Activated CD4-positive, CD25-positive, alpha-beta regulatory T cell treated with anti-CD3 and anti-CD28 coated beads, Interleukin-2, amount 50 U/mL, for 72 hours (primary cell): Measurements from ENCODE around the gene RIOX2.

Experiments
- DNase-seq: peaks from one replicate; pipeline ENCODE4 v3.0.0; 2021

The RIOX2 gene

GRCh38 chr3:97988784-97989568, 16.7 kb upstream of the RIOX2 start:
- DNase-seq: no peak

- DNase-seq: no peak
Observed at GRCh38 chr3:97987306-97987705, 15.1 kb upstream of the RIOX2 start.

DNA sequence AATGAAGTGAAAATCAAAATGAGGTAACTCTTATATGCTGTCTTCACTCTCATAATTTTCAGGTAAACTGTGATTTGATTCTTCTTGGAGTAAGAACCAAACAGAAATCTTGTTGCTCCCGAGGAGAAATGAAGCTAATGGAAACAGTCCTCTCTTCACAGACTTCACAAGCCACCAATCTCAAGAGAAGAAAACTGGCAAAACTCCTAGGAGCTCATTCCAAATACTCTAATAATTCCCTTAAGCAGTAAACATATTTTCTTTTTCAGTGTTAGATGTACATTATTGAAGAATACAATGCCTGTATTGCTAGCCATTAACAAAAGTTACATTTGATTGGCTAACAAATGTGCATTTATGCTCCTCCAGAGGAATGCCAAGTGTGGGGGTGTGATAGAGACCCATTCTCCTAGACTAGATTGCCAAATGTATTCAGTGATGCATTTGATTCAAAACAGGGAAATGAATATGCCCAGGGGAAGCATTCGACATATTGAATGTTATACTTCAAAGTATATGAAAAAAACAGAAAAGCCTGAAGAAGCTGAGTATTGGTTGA, 11.8 kb upstream of the RIOX2 start:
- no peak for DNase-seq

DNA sequence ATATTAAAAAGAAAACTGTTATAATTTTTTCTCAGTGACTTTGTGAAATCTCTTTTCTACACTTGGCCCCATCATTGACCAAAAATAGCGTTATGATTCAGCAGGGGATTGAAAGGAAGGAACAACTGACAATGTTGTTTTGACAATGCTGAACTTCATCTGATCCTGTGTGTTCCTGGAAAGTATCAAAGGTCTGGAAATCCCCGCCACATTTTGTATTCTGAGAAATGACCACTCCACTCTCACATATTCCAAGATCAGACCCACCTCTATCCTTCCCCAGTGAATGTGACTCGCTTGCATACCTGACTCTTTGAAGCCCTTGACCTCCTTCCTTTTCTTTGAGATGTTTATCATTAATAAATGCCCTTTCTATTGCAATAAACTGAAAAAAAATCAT, 9.7 kb upstream of the RIOX2 start:
- no peak for DNase-seq

- no peak for DNase-seq
Observed at GRCh38 chr3:97979610-97980009, 7.4 kb upstream of the RIOX2 start.

GRCh38 chr3:97975466-97975865, 3.2 kb upstream of the RIOX2 start:
- no peak for DNase-seq

DNA sequence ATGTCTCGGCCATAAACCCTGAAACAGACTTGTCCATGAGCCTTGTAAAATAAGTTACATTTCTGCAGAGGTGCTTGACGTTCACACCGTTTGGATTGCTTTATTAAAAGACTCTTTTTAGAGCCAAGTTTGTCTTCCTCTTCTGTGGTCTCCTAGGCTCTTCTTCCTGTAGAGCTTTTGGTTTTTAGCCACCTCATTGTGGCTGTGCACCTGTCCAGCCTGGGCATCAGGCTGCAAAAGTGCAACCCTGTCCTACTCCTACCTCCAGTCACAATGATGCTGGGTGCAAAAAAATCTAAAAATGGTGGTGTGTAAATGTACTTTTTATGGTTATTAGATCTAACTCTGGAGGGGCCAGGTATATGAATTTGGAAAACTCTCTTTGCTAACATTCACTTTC, 2.8 kb upstream of the RIOX2 start:
- no peak for DNase-seq

DNA sequence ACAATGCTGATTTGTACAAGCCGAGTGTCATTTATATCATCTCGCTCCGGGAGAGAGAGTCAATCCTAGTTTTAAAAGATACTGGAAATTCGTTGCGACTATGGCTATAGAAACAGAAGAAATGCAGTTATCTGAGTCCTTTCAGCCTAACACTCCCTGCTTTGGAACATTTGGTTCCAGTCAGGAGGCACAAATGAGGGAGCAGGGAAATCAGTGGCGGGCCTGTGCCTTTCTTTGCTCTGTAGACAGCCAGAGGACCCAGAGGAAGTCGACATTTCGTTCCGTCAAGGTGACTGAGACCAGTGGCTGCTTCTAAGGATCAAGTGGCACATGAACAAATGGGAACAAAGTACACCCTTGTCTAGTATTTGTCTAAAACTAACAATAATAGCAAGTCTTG, 745 bp upstream of the RIOX2 start:
- no peak for DNase-seq

- no peak for DNase-seq
Observed at GRCh38 chr3:97970956-97971620, 1.1 kb downstream of the RIOX2 start.

GRCh38 chr3:97970156-97970555, 2.1 kb downstream of the RIOX2 start:
- DNase-seq: no peak

DNA sequence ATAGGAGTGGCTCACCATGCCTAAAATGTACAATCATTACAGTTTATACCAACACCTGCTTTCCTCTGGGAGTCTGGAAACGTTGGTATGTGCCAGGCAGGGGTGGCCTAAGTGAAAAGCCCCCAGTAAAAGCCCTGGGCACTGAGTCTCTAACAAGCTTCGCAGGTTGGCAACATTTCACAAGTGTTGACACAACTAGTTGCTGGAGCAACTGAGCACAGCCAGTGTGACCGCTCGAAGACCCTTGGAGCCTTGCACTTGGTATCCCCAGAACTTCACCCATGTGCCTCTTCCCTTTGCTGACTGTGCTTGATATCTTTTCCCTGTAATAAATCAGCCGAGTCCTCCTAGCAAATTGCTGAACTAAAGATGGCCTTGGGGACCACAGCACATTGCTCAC, 2.7 kb downstream of the RIOX2 start:
- no peak for DNase-seq

- no peak for DNase-seq
Observed at GRCh38 chr3:97968376-97968775, 3.9 kb downstream of the RIOX2 start.

GRCh38 chr3:97967966-97968365, 4.3 kb downstream of the RIOX2 start:
- DNase-seq: no peak

GRCh38 chr3:97960993-97961766, 11.1 kb downstream of the RIOX2 start:
- DNase-seq: no peak

GRCh38 chr3:97960551-97960950, 11.7 kb downstream of the RIOX2 start:
- no peak for DNase-seq

GRCh38 chr3:97959872-97960271, 12.4 kb downstream of the RIOX2 start:
- DNase-seq: no peak

- DNase-seq: no peak
Observed at GRCh38 chr3:97958796-97959195, 13.4 kb downstream of the RIOX2 start.

DNA sequence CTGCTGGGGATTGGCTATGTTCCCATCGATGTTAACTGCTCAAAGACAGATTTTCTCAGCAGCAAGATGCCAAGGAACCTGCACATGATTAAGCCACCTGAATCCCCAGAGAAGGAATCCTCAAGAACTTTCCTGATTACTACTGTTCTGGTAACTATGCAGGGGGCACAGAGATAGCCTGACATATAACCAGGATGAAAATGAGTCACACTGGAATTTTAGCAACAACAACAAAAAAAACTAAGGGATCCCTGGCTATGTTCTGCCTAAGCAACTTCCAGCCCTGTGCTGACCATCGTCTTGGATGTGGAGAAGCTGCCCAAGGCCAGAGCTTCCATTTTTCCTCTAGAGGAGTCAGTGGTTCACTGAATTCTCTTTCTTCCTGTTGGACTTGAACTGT, 13.8 kb downstream of the RIOX2 start:
- DNase-seq: no peak

GRCh38 chr3:97957617-97958311, 14.5 kb downstream of the RIOX2 start:
- no peak for DNase-seq

DNA sequence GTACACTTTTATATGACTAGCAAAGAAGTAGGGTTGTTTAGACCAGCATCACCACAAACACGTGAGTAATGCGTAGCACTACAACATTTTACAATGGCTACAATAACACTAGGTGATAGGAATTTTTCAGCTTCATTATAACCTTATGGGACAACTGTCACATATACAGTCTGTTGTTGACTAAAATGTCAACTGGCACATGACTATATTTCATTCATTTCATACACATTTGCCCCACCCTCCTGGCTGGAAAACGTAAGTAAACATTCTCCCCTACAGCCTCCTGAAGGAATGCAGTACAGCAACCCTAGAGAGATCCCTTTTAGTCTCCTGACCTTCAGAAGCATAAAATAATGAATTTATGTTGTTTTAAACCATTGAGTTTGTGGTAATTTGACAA, 16.2 kb downstream of the RIOX2 start:
- DNase-seq: no peak

DNA sequence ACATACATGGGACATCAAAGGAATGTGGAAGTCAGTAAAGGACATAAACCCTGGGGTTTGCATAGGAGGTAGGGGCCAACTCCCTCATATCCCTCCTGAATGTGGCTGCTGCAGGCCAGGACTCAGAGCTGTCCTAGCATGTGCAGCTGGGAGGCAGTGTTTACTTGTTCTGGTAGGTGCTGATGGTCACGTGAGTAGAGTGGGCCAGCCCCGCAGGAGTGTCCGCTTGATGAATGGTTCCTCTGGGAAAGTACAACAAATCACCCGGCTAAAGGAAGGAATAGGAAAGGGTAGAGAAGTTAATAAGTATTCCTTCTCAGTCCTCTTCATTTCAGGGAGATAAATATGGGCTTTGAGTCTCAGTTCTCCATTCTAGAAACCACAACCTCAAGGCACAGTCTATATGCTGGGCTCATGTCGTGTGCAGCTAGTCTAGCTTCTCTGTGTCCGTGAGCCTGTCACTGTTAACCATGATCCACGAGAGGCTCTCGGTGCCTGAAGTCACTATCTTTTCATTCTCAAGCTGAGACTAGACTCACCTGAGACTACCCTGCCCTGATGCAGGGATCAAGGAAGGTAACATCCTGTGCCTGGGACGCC, 17.9 kb downstream of the RIOX2 start:
- no peak for DNase-seq

GRCh38 chr3:97952872-97953271, 19.4 kb downstream of the RIOX2 start:
- no peak for DNase-seq

DNA sequence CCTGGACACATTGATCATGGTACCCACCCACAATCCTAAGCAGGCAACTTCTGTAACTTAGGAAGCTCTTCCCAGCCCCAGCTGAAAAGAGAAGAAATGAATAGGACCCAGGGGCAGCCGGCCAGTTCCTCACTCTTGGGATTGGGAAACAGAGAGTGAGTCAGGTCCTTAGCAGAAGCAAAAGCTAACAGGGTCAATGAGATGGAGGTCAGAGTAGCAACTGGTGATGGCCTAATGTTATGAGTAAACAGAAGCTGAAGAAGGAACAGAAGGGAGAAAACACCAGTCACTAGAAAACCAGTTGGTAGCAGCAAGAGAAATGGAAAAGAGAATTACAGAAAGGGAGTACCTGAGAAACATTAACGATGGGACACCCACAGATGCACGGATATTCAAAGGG, 20.0 kb downstream of the RIOX2 start:
- no peak for DNase-seq
